SK-N-SH (cell line): ENCODE results near the gene PLK3. TPM values are rescaled to one million over a fixed set of nuclear protein-coding genes. Genes with fewer than 3 reads are reported as not detected.

ENCODE experiments used
- CTCF ChIA-PET: fragments of 300-600, 350-600 bp; formaldehyde crosslinking; extraction: SDS; loops from one replicate; lab custom pipeline; 2021; lab: Yijun Ruan, JAX
- POLR2A ChIA-PET: fragments of 350-600 bp; sonication (Branson Sonifier 250); formaldehyde crosslinking; extraction: SDS; loops from one replicate; lab custom pipeline; 2020; ENCODE audit warnings: antibody characterized with exemption, inconsistent platforms; lab: Yijun Ruan, JAX
- DNase-seq: peaks from one replicate; pipeline ENCODE4 v3.0.0; 2012
- H2AFZ ChIP-seq: fragments of 200-600 bp; sonication (generic); 2 replicates; pipeline ENCODE4 v1.8.1; 2016; ENCODE audit warnings: antibody characterized with exemption, mild to moderate bottlenecking, low read depth
- H3F3A ChIP-seq: fragments of 200-600 bp; sonication (generic); replicated peaks from 2 replicates; pipeline ENCODE3; 2016; ENCODE audit warnings: antibody characterized with exemption, mild to moderate bottlenecking; ENCODE audit not compliant: insufficient read depth
- H3K27ac ChIP-seq, 2 experiments: fragments of 200-500 bp in 1 of 2; fragments of 200-600 bp in 1 of 2; sonication (Bioruptor generic) in 1 of 2; sonication (generic), shearing (Covaris generic) in 1 of 2; 2 replicates each; pipeline versions ENCODE4 v1.5.1 to v1.6.1; 2014 to 2016; ENCODE audit warnings: low read depth in 2 of 2, inconsistent platforms in 1 of 2, low read length in 1 of 2, mild to moderate bottlenecking in 1 of 2, mixed read lengths in 1 of 2
- H3K27me3 ChIP-seq: fragments of 200-600 bp; sonication (generic), shearing (Covaris generic); 2 replicates; pipeline ENCODE4 v1.6.1; 2016; ENCODE audit warnings: mixed run types; ENCODE audit not compliant: insufficient read depth
- H3K36me3 ChIP-seq, 2 experiments: fragments of 200-500 bp in 1 of 2; fragments of 200-600 bp in 1 of 2; sonication (Bioruptor generic) in 1 of 2; sonication (generic) in 1 of 2; replicated peaks in 1 of 2; 2 replicates each; pipeline versions ENCODE3 to v1.5.1; 2014 to 2016; ENCODE audit warnings: low read length in 1 of 2, mild to moderate bottlenecking in 1 of 2; ENCODE audit not compliant: insufficient read depth in 2 of 2, control insufficient read depth in 1 of 2
- H3K4me1 ChIP-seq, 2 experiments: fragments of 200-500 bp in 1 of 2; fragments of 200-600 bp in 1 of 2; sonication (Bioruptor generic) in 1 of 2; sonication (generic), shearing (Covaris generic) in 1 of 2; 2 replicates each; pipeline versions ENCODE4 v1.5.1 to v1.6.1; 2014 to 2016; ENCODE audit warnings: low read depth in 1 of 2, low read length in 1 of 2, mixed run types in 1 of 2; ENCODE audit not compliant: insufficient read depth in 2 of 2, control insufficient read depth in 1 of 2
- H3K4me2 ChIP-seq: fragments of 200-600 bp; sonication (generic), shearing (Covaris generic); 2 replicates; pipeline ENCODE4 v1.6.1; 2017; ENCODE audit warnings: mixed run types
- H3K4me3 ChIP-seq, 2 experiments: fragments of 200-500 bp in 1 of 2; fragments of 200-600 bp in 1 of 2; sonication (Bioruptor generic) in 1 of 2; sonication (generic), shearing (Covaris generic) in 1 of 2; 2 replicates each; pipeline versions ENCODE4 v1.5.1 to v1.8.1; 2014 to 2016; ENCODE audit warnings: low read depth in 2 of 2, inconsistent platforms in 1 of 2, low read length in 1 of 2, mild to moderate bottlenecking in 1 of 2, mixed read lengths in 1 of 2, moderate library complexity in 1 of 2
- H3K79me2 ChIP-seq: fragments of 200-600 bp; sonication (generic); 2 replicates; pipeline ENCODE4 v1.8.1; 2017; ENCODE audit warnings: mild to moderate bottlenecking; ENCODE audit not compliant: insufficient read depth
- H3K9ac ChIP-seq: fragments of 200-600 bp; sonication (generic); 2 replicates; pipeline ENCODE4 v1.6.1; 2017; ENCODE audit warnings: mixed run types
- H3K9me2 ChIP-seq: fragments of 200-600 bp; sonication (generic); 2 replicates; pipeline ENCODE4 v1.6.1; 2017; ENCODE audit warnings: mixed run types
- H3K9me3 ChIP-seq: fragments of 200-600 bp; sonication (generic); 2 replicates; pipeline ENCODE4 v1.6.1; 2017; ENCODE audit warnings: mixed run types, mild to moderate bottlenecking, moderate library complexity
- H4K20me1 ChIP-seq: fragments of 200-600 bp; sonication (generic); 2 replicates; pipeline ENCODE4 v1.6.1; 2017; ENCODE audit warnings: mild to moderate bottlenecking, mixed run types; ENCODE audit not compliant: insufficient read depth
- EP300 ChIP-seq, 2 experiments: IDR thresholded peaks; 2 replicates each; pipeline versions ENCODE4 v1.4.0 to v1.6.1; 2012; ENCODE audit warnings: borderline replicate concordance in 1 of 2, low read depth in 1 of 2, low read length in 1 of 2
- EZH2phosphoT487 ChIP-seq: fragments of 200-600 bp; sonication (generic); IDR thresholded peaks from 2 replicates; pipeline ENCODE4 v1.6.1; 2017; ENCODE audit warnings: low read depth, mixed run types, mild to moderate bottlenecking, antibody characterized with exemption, moderate library complexity, borderline replicate concordance
- FOSL2 ChIP-seq: IDR thresholded peaks from 2 replicates; pipeline ENCODE4 v1.4.0; 2012; ENCODE audit warnings: low read depth, mild to moderate bottlenecking, moderate library complexity, borderline replicate concordance
- IRF3 ChIP-seq: fragments of 150-350 bp; IDR thresholded peaks from 2 replicates; pipeline ENCODE4 v1.6.1; 2016; ENCODE audit warnings: mild to moderate bottlenecking, low read depth, low read length
- MAX ChIP-seq: IDR thresholded peaks from 2 replicates; pipeline ENCODE4 v1.4.0; 2012; ENCODE audit warnings: low read depth
- POLR2AphosphoS5 ChIP-seq: IDR thresholded peaks from 2 replicates; pipeline ENCODE4 v1.6.1; 2012; ENCODE audit warnings: low read depth, low read length
- RXRA ChIP-seq: IDR thresholded peaks from 2 replicates; pipeline ENCODE4 v1.4.0; 2012; ENCODE audit warnings: low read depth, mild to moderate bottlenecking, borderline replicate concordance
- SIN3A ChIP-seq: IDR thresholded peaks from 2 replicates; pipeline ENCODE4 v1.6.1; 2012; ENCODE audit warnings: low read depth, mild to moderate bottlenecking, low read length, moderate library complexity, borderline replicate concordance
- SMC3 ChIP-seq: IDR thresholded peaks from 2 replicates; pipeline ENCODE4 v1.6.1; 2012; ENCODE audit warnings: low read depth, low read length, improper control_type of control experiment
- TAF1 ChIP-seq: IDR thresholded peaks from 2 replicates; pipeline ENCODE4 v1.6.1; 2012; ENCODE audit warnings: low read depth, mild to moderate bottlenecking, low read length, moderate library complexity, borderline replicate concordance
- TEAD4 ChIP-seq: IDR thresholded peaks from 2 replicates; pipeline ENCODE4 v1.4.0; 2012; ENCODE audit warnings: mild to moderate bottlenecking, borderline replicate concordance; ENCODE audit not compliant: insufficient read depth
- USF1 ChIP-seq: IDR thresholded peaks from 2 replicates; pipeline ENCODE4 v1.4.0; 2012; ENCODE audit warnings: low read depth, borderline replicate concordance
- USF2 ChIP-seq: fragments of 150-350 bp; IDR thresholded peaks from 2 replicates; pipeline ENCODE4 v1.6.1; 2017; ENCODE audit warnings: antibody characterized with exemption, low read length, low read depth, borderline replicate concordance
- YY1 ChIP-seq: IDR thresholded peaks from 2 replicates; pipeline ENCODE4 v1.4.0; 2012; ENCODE audit warnings: low read depth, mild to moderate bottlenecking
- WGBS: methylation state at CpG from one replicate; pipeline ENCODE4 v1.1.6; 2017; ENCODE audit warnings: low lambda C conversion rate; 5-methylcytosine and 5-hydroxymethylcytosine counted together
- polyA plus RNA-seq, 3 experiments: library from polyadenylated mRNA; depleted of rRNA; stranded (reverse); fragments of >200 nt; gene quantifications; 2 replicates each; pipeline ENCODE4 v1.2.3, GENCODE V29; 2012

PLK3 gene
- polyA plus RNA-seq, 1 of the 3 experiments (the other 2 are of a cell fraction): 82.8 TPM

DNA sequence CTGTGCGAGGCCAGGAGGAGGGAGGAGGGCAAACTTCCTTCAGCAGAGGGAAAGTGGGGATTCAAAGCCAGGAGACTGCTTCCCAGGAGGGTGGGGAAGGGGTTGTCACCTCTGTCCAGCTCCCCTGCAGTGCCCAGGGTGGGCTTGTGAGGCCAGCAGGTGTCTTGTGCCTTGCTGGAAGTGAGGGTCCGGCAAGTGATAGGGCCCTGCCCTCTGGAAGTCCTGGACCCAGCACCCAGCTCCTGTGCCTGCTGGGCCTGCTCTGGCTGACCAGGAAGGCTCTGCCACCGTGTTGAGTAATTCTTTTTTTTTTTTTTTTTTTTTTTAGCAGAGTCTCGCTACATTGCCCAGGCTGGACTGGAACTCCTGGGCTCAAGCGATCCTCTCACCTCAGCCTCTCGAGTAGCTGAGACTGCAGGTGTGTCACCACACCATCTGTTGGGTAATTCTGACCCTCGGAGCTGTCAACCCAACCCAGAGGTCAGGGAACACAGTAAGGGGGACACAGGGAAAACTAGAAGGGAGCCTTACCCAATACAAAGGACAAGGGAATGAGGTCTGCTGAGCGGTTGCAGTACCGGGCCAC is 13.2 kb upstream of the PLK3 start:
- Histone ChIP-seq H2AFZ (no peak overlapping the region), H3K4me2 (no peak overlapping the region), H3K9ac (no peak overlapping the region), H3K27ac (no peak overlapping the region), H3K9me2 (no peaks in the 10 kb centered on the region), H3K9me3 (no peaks in the 10 kb centered on the region), H3K27me3 (no peaks in the 10 kb centered on the region), H3K79me2 (no peaks in the 10 kb centered on the region), H3K4me3 (no peak overlapping the region), H3K4me1 (peaks cover 0 to 9% of the 10 kb centered on the region in 2 experiments; a peak in 1 of 4 replicates), H3K36me3 (no peaks in the 10 kb centered on the region), H3F3A (peaks cover 12% of the 10 kb centered on the region), H4K20me1 (no peaks in the 10 kb centered on the region)
- 87% methylated on average over 8 of the region's 9 CpGs for WGBS
- CTCF ChIA-PET: interaction anchor here (0.8 to 1.5 kb wide), 7 partner anchors 9 to 146 kb away, joined by 3 to 8 read pairs (median 5); partner anchors contain the start of genes BTBD19, PLK3 and RPS8
- POLR2A ChIA-PET: interaction anchor here (1.3 kb wide), 1 partner anchor 11 kb away, joined by 6 read pairs; the partner anchor contains the start of gene RPS8
- TF ChIP-seq SMC3 (no peak), IRF3 (no peak), EZH2phosphoT487 (no peak), TAF1 (no peak), USF2 (no peak), SIN3A (no peak), RXRA (no peak), YY1 (no peak), USF1 (no peak), TEAD4 (no peak), EP300 (IDR thresholded peaks at IDR 0.05; ENCODE audit: borderline replicate concordance in 1 of 2, low read depth in 1 of 2, low read length in 1 of 2) (no peak), MAX (no peak), POLR2AphosphoS5 (no peak), FOSL2 (no peak)
- no peak for DNase-seq
